GM23338 (cell line): ENCODE measurements around the gene KRTAP4-4. TPM values are rescaled to one million over a fixed set of nuclear protein-coding genes. Genes with fewer than 3 reads are reported as not detected.

Experiments used
- ATAC-seq: fragments of 200-7000 bp; cut with Tn5 transposase; 3 replicates; pipeline ENCODE4 v1.9.1; 2020
- DNase-seq: peaks from one replicate; pipeline ENCODE4 v3.0.0-alpha.2; 2015; ENCODE audit warnings: low spot score
- H2AFZ ChIP-seq: fragments of 200-600 bp; sonication (generic); 2 replicates; pipeline ENCODE4 v1.8.0; 2016; ENCODE audit warnings: antibody characterized with exemption, mild to moderate bottlenecking, moderate library complexity
- H3F3A ChIP-seq: fragments of 200-600 bp; sonication (generic); replicated peaks from 2 replicates; pipeline ENCODE4 v1.8.0; 2017; ENCODE audit warnings: antibody characterized with exemption, mixed run types, low read depth
- H3K27ac ChIP-seq: fragments of 200-600 bp; sonication (generic); 2 replicates; pipeline ENCODE4 v1.6.1; 2016; ENCODE audit warnings: low read depth
- H3K27me3 ChIP-seq: fragments of 200-600 bp; sonication (generic); 2 replicates; pipeline ENCODE4 v1.8.0; 2016; ENCODE audit warnings: mild to moderate bottlenecking, mixed run types, moderate library complexity; ENCODE audit not compliant: insufficient read depth
- H3K36me3 ChIP-seq: fragments of 200-600 bp; sonication (generic); 2 replicates; pipeline ENCODE4 v1.8.0; 2016; ENCODE audit warnings: mild to moderate bottlenecking; ENCODE audit not compliant: insufficient read depth
- H3K4me1 ChIP-seq: fragments of 200-600 bp; sonication (generic); 2 replicates; pipeline ENCODE4 v1.8.0; 2016; ENCODE audit warnings: mild to moderate bottlenecking, moderate library complexity; ENCODE audit not compliant: insufficient read depth
- H3K4me2 ChIP-seq: fragments of 200-600 bp; sonication (generic); 2 replicates; pipeline ENCODE4 v1.7.1; 2017; ENCODE audit warnings: mixed run types
- H3K4me3 ChIP-seq: fragments of 200-600 bp; sonication (generic); 2 replicates; pipeline ENCODE4 v1.6.1; 2016; ENCODE audit warnings: mixed run types
- H3K79me2 ChIP-seq: fragments of 200-600 bp; sonication (generic); replicated peaks from 2 replicates; pipeline ENCODE4 v1.8.0; 2017; ENCODE audit warnings: mild to moderate bottlenecking; ENCODE audit not compliant: insufficient read depth
- H3K9me2 ChIP-seq: fragments of 200-600 bp; sonication (generic); 2 replicates; pipeline ENCODE4 v1.8.0; 2017; ENCODE audit not compliant: insufficient read depth
- H4K20me1 ChIP-seq: fragments of 200-600 bp; sonication (generic); replicated peaks from 2 replicates; pipeline ENCODE4 v1.8.0; 2017; ENCODE audit warnings: mild to moderate bottlenecking; ENCODE audit not compliant: insufficient read depth
- H3K27ac Mint-ChIP-seq: 2 replicates; pipeline ENCODE4 v1.8.0; 2020; ENCODE audit warnings: inconsistent platforms, mild to moderate bottlenecking, moderate library complexity, mixed read lengths
- H3K27me3 Mint-ChIP-seq: 3 replicates; pipeline ENCODE4 v1.8.0; 2022; ENCODE audit warnings: low read depth, mild to moderate bottlenecking, moderate library complexity, mixed read lengths, inconsistent platforms; ENCODE audit not compliant: insufficient read depth, poor library complexity
- H3K36me3 Mint-ChIP-seq: 3 replicates; pipeline ENCODE4 v1.8.0; 2021; ENCODE audit warnings: low read depth, mild to moderate bottlenecking, inconsistent platforms, moderate library complexity, mixed read lengths
- H3K4me1 Mint-ChIP-seq: 3 replicates; pipeline ENCODE4 v1.8.0; 2020; ENCODE audit warnings: mild to moderate bottlenecking, inconsistent platforms, mixed read lengths
- H3K4me3 Mint-ChIP-seq: 3 replicates; pipeline ENCODE4 v1.8.0; 2021; ENCODE audit warnings: moderate library complexity, mild to moderate bottlenecking, inconsistent platforms, mixed read lengths
- H3K9me3 Mint-ChIP-seq: 3 replicates; pipeline ENCODE4 v1.8.0; 2020; ENCODE audit warnings: moderate library complexity, mild to moderate bottlenecking, inconsistent platforms, mixed read lengths
- CREB1 ChIP-seq: fragments of 250-450 bp; sonication (Bioruptor Pico); IDR thresholded peaks from 2 replicates; pipeline ENCODE4 v1.5.0; 2020; ENCODE audit warnings: low read depth, mild to moderate bottlenecking, moderate library complexity
- CTCF ChIP-seq, 2 experiments: fragments of 200-600 bp in 1 of 2; sonication (generic) in 1 of 2; conservative IDR thresholded peaks; 2 replicates each; pipeline versions ENCODE4 v1.5.1 to v1.6.1; 2016 to 2017; ENCODE audit warnings: antibody characterized with exemption in 2 of 2, low read depth in 2 of 2, mild to moderate bottlenecking in 2 of 2, moderate library complexity in 1 of 2
- ETS1 ChIP-seq: IDR thresholded peaks from 2 replicates; pipeline ENCODE4 v1.6.1; 2016; ENCODE audit warnings: antibody characterized with exemption
- EZH2 ChIP-seq: fragments of 200-600 bp; sonication (generic); IDR thresholded peaks from one replicate; pipeline ENCODE4 v1.8.0; 2017; ENCODE audit warnings: antibody characterized with exemption, mild to moderate bottlenecking, low read depth; ENCODE audit not compliant: unreplicated experiment
- EZH2phosphoT487 ChIP-seq: fragments of 200-600 bp; sonication (generic); IDR thresholded peaks from one replicate; pipeline ENCODE4 v1.8.1; 2018; ENCODE audit warnings: antibody characterized with exemption; ENCODE audit not compliant: unreplicated experiment
- JUNB ChIP-seq: IDR thresholded peaks from one replicate; pipeline ENCODE4 v1.6.1; 2016; ENCODE audit warnings: antibody characterized with exemption; ENCODE audit not compliant: unreplicated experiment
- NANOG ChIP-seq: IDR thresholded peaks from 2 replicates; pipeline ENCODE4 v1.6.1; 2016; ENCODE audit warnings: antibody characterized with exemption, borderline replicate concordance
- POLR2AphosphoS5 ChIP-seq: IDR thresholded peaks from 2 replicates; pipeline ENCODE4 v1.6.1; 2016; ENCODE audit warnings: antibody characterized with exemption, low read depth
- REST ChIP-seq: IDR thresholded peaks from one replicate; pipeline ENCODE4 v1.6.1; 2018; ENCODE audit warnings: antibody characterized with exemption; ENCODE audit not compliant: unreplicated experiment
- STAT1 ChIP-seq: IDR thresholded peaks from one replicate; pipeline ENCODE4 v1.6.1; 2016; ENCODE audit warnings: antibody characterized with exemption; ENCODE audit not compliant: unreplicated experiment
- ZNF114 ChIP-seq: fragments of 250-450 bp; sonication (Bioruptor Pico); IDR thresholded peaks from 2 replicates; pipeline ENCODE4 v1.5.0; 2020; ENCODE audit warnings: mild to moderate bottlenecking, moderate library complexity
- ZNF331 ChIP-seq: fragments of 250-450 bp; sonication (Bioruptor Pico); IDR thresholded peaks from 2 replicates; pipeline ENCODE4 v1.5.0; 2020; ENCODE audit warnings: low read depth, mild to moderate bottlenecking, moderate library complexity
- ZNF462 ChIP-seq: fragments of 250-450 bp; sonication (Bioruptor Pico); IDR thresholded peaks from 2 replicates; pipeline ENCODE4 v1.5.0; 2020; ENCODE audit warnings: mild to moderate bottlenecking, moderate library complexity
- polyA plus RNA-seq: library from polyadenylated mRNA; unstranded; fragments of >200 nt; fragmentation: Nextera tagmentation; extraction: Ambion mirVana; gene quantifications from 2 replicates; pipeline ENCODE4 v1.2.1, GENCODE V29; 2016
- total RNA-seq: library from RNA; depleted of rRNA; stranded (reverse); fragments of >200 nt; shearing (Covaris generic); gene quantifications from 2 replicates; pipeline ENCODE4 v1.2.3, GENCODE V29; 2014

The KRTAP4-4 gene
- total and polyA plus RNA-seq, 2 experiments from 2014 or later: not detected

- H3K27ac ChIP-seq: no peak overlapping the region
- H3K36me3 ChIP-seq: no peaks in the 10 kb centered on the region
- H3K27me3 ChIP-seq: no peaks in the 10 kb centered on the region
- Mint-ChIP-seq H3K36me3 (0 out of 3 replicates have a peak, but pooled peaks cover 2% of the 10 kb centered on the region), H3K9me3 (peaks cover 4% of the 10 kb centered on the region; the same call in 2 of the 3 replicates), H3K4me1 (no peaks in the 10 kb centered on the region), H3K27me3 (peaks cover 2% of the 10 kb centered on the region), H3K27ac (no peak overlapping the region), H3K4me3 (no peak overlapping the region)
- H3F3A ChIP-seq: no peaks in the 10 kb centered on the region
- no peaks in the 10 kb centered on the region for H3K79me2 ChIP-seq
- DNase-seq: no peak
- no peaks in the 10 kb centered on the region for H3K4me1 ChIP-seq
- no peak overlapping the region for H2AFZ ChIP-seq
- H3K4me2 ChIP-seq: no peak overlapping the region
- TF ChIP-seq JUNB (no peak), ZNF462 (no peak), POLR2AphosphoS5 (no peak), ZNF331 (CRISPR knock-in tag) (no peak), EZH2 (no peak), ETS1 (no peak), ZNF114 (CRISPR knock-in tag) (no peak), NANOG (no peak), CREB1 (CRISPR knock-in tag) (no peak), EZH2phosphoT487 (no peak), STAT1 (no peak), REST (no peak), CTCF (conservative IDR thresholded peaks at IDR 0.05; ENCODE audit: low read depth in 2 of 2) (no peak)
- H4K20me1 ChIP-seq: no peaks in the 10 kb centered on the region
- no peak overlapping the region for H3K4me3 ChIP-seq
- ATAC-seq: no peak
- H3K9me2 ChIP-seq: no peaks in the 10 kb centered on the region
Observed at GRCh38 chr17:41133880-41134735, 26.4 kb downstream of the KRTAP4-4 start.
